Activated naive CD4-positive, alpha-beta T cell (primary cell): ENCODE results near the gene TRIM65.
A peak's percentile ranks its signal among the peaks of the same experiment; 100 is the strongest.

Source experiments
- DNase-seq, 4 experiments: peaks; one replicate each; lab custom pipeline; 2025; lab: John Stamatoyannopoulos, UW

TRIM65 gene

GRCh38 chr17:75896415-75897159, at the start of gene TRIM65:
TRIM65 (minus strand) TSS chr17:75896951; CDS start chr17:75896937, 14 bp downstream.
- peak; percentile 53 to 70 (median 57) for DNase-seq

GRCh38 chr17:75945211-75945610, 48.5 kb upstream of the TRIM65 start:
- DNase-seq = no peak

GRCh38 chr17:75943491-75943890, 46.7 kb upstream of the TRIM65 start:
- no peak for DNase-seq

GRCh38 chr17:75942473-75942872, 45.7 kb upstream of the TRIM65 start:
- no peak for DNase-seq

GRCh38 chr17:75941442-75941819, 44.7 kb upstream of the TRIM65 start:
- no peak for DNase-seq

GRCh38 chr17:75940727-75941441, 44.1 kb upstream of the TRIM65 start, which contains the start of gene FBF1:
FBF1 (minus strand) TSS chr17:75941042; CDS start chr17:75938149, 2,893 bp downstream.
- peak; percentile 62 to 79 (median 74) for DNase-seq

- DNase-seq = no peak
Measured at GRCh38 chr17:75937652-75938051, 40.9 kb upstream of the TRIM65 start.

- no peak for DNase-seq
Measured at GRCh38 chr17:75933808-75934207, 37.1 kb upstream of the TRIM65 start.

- DNase-seq = no peak
Measured at GRCh38 chr17:75932852-75933251, 36.1 kb upstream of the TRIM65 start.

GRCh38 chr17:75931062-75931461, 34.3 kb upstream of the TRIM65 start:
- DNase-seq = no peak

GRCh38 chr17:75927286-75927922, 30.7 kb upstream of the TRIM65 start:
- no peak for DNase-seq

- DNase-seq = no peak
Measured at GRCh38 chr17:75926456-75926855, 29.7 kb upstream of the TRIM65 start.

GRCh38 chr17:75925912-75926311, 29.2 kb upstream of the TRIM65 start:
- no peak for DNase-seq

- DNase-seq = no peak
Measured at GRCh38 chr17:75925103-75925502, 28.4 kb upstream of the TRIM65 start.

- no peak for DNase-seq
Measured at GRCh38 chr17:75922963-75923874, 26.5 kb upstream of the TRIM65 start.

GRCh38 chr17:75922173-75922961, 25.6 kb upstream of the TRIM65 start:
- no peak for DNase-seq

- no peak for DNase-seq
Measured at GRCh38 chr17:75921596-75921995, 24.8 kb upstream of the TRIM65 start.

GRCh38 chr17:75920045-75920560, 23.4 kb upstream of the TRIM65 start:
- no peak for DNase-seq

- no peak for DNase-seq
Measured at GRCh38 chr17:75919611-75920010, 22.9 kb upstream of the TRIM65 start.

- DNase-seq = no peak
Measured at GRCh38 chr17:75917917-75918445, 21.2 kb upstream of the TRIM65 start.
